ENCODE data around the gene DDX17.

DDX17 gene

GRCh38 chr22:38451404-38451803 is 54.7 kb downstream of the DDX17 start:
- in situ Hi-C loops (cut with HindIII; ENCODE audit: low sequenced_read_pairs), result no loop called here

- in situ Hi-C loops (cut with HindIII; ENCODE audit: low sequenced_read_pairs), result no loop called here
Measured at GRCh38 chr22:38450234-38450797, 55.8 kb downstream of the DDX17 start.

- in situ Hi-C loops (cut with HindIII; ENCODE audit: low sequenced_read_pairs), result no loop called here
Measured at GRCh38 chr22:38449776-38450175, 56.3 kb downstream of the DDX17 start.

- in situ Hi-C loops (cut with HindIII; ENCODE audit: low sequenced_read_pairs), result no loop called here
Measured at GRCh38 chr22:38448945-38449745, 57.0 kb downstream of the DDX17 start.

- in situ Hi-C loops (cut with HindIII; ENCODE audit: low sequenced_read_pairs), result no loop called here
Measured at GRCh38 chr22:38446018-38446601, 60.0 kb downstream of the DDX17 start.

GRCh38 chr22:38444783-38445182 is 61.3 kb downstream of the DDX17 start:
- in situ Hi-C loops (cut with HindIII; ENCODE audit: low sequenced_read_pairs), result no loop called here

GRCh38 chr22:38443628-38444521 is 62.2 kb downstream of the DDX17 start:
- in situ Hi-C loops (cut with HindIII; ENCODE audit: low sequenced_read_pairs), result no loop called here

GRCh38 chr22:38442967-38443627 is 63.0 kb downstream of the DDX17 start:
- in situ Hi-C loops (cut with HindIII; ENCODE audit: low sequenced_read_pairs), result no loop called here

GRCh38 chr22:38441620-38442287 is 64.4 kb downstream of the DDX17 start:
- in situ Hi-C loops (cut with HindIII; ENCODE audit: low sequenced_read_pairs), result no loop called here

- in situ Hi-C loops (cut with HindIII; ENCODE audit: low sequenced_read_pairs), result no loop called here
Measured at GRCh38 chr22:38440747-38441350, 65.3 kb downstream of the DDX17 start.

GRCh38 chr22:38437416-38437815 is 68.7 kb downstream of the DDX17 start:
- in situ Hi-C loops (cut with HindIII; ENCODE audit: low sequenced_read_pairs), result no loop called here

- in situ Hi-C loops (cut with HindIII; ENCODE audit: low sequenced_read_pairs), result no loop called here
Measured at GRCh38 chr22:38436629-38437395, 69.3 kb downstream of the DDX17 start.

- in situ Hi-C loops (cut with HindIII; ENCODE audit: low sequenced_read_pairs), result no loop called here
Measured at GRCh38 chr22:38435965-38436364, 70.1 kb downstream of the DDX17 start.

- in situ Hi-C loops (cut with HindIII; ENCODE audit: low sequenced_read_pairs), result no loop called here
Measured at GRCh38 chr22:38435010-38435409, 71.1 kb downstream of the DDX17 start.

- in situ Hi-C loops (cut with HindIII; ENCODE audit: low sequenced_read_pairs), result no loop called here
Measured at GRCh38 chr22:38433871-38434270, 72.2 kb downstream of the DDX17 start.

Data from endothelial cell of hepatic sinusoid (primary cell).